ENCODE data around the gene RYK. TPM values are rescaled to one million over a fixed set of nuclear protein-coding genes. Genes with fewer than 3 reads are reported as not detected.

RYK gene
- polyA plus RNA-seq, 2 of the 4 experiments (the other 2 are of a cell fraction), result 28.4 to 41.9 TPM

DNA sequence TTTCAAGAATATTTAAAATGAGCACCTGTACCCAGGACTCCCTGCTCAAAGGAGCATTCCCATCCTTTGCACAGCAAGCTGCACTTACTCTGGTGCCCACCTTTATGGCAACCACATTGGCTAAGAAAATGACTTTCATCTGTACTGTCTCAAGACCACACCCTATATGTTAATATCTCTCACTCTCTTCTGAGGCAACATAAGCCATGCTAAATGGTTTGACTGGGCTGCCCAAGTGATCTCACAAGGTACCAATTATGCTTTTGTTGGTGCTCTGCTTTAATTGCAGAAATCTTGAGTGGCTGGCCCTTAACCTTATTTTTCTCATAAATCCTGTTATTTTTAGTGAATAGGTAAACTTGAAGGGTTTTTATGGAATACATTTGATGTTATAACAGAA is 17.7 kb downstream of the RYK start:
- TF ChIP-seq KDM1A (IDR thresholded peaks at IDR 0.05; ENCODE audit: low read depth) (no peak), ZNF302 (CRISPR knock-in tag; IDR thresholded peaks at IDR 0.05) (no peak), PHF8 (IDR thresholded peaks at IDR 0.05; ENCODE audit: borderline replicate concordance, low read depth) (no peak), HDAC2 (IDR thresholded peaks at IDR 0.05) (no peak), MAFK (IDR thresholded peaks at IDR 0.05; ENCODE audit: partially characterized antibody) (no peak), RAD21 (conservative IDR thresholded peaks at IDR 0.05 in 1 of 2, IDR thresholded peaks at IDR 0.05 in 1 of 2) (no peak), MYC (IDR thresholded peaks at IDR 0.05; ENCODE audit: borderline replicate concordance, low read length) (no peak)
- TF ChIP-seq, protein P1, sequence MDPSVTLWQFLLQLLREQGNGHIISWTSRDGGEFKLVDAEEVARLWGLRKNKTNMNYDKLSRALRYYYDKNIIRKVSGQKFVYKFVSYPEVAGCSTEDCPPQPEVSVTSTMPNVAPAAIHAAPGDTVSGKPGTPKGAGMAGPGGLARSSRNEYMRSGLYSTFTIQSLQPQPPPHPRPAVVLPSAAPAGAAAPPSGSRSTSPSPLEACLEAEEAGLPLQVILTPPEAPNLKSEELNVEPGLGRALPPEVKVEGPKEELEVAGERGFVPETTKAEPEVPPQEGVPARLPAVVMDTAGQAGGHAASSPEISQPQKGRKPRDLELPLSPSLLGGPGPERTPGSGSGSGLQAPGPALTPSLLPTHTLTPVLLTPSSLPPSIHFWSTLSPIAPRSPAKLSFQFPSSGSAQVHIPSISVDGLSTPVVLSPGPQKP (IDR thresholded peaks at IDR 0.05; ENCODE audit: low read depth, low read length), result no peak
- Histone ChIP-seq H3K4me3 (no peak overlapping the region), H3K4me1 (peaks cover 27% of the 10 kb centered on the region), H3K27ac (no peak overlapping the region), H3K9me3 (0 out of 3 replicates have a peak, but pooled peaks cover 2% of the 10 kb centered on the region), H3K4me2 (no peak overlapping the region)
- no peak for FAIRE-seq
- ChIA-PET POLR2A (no interaction called here), CTCF (interaction anchor here (1.5 to 1.7 kb wide), 2 partner anchors 9 to 21 kb away, joined by 4 to 9 read pairs; no protein-coding TSS in a partner anchor)
- ATAC-seq, result no peak
- DNase-seq (ENCODE audit: low read depth in 1 of 2, low spot score in 1 of 2), result no peak

DNA sequence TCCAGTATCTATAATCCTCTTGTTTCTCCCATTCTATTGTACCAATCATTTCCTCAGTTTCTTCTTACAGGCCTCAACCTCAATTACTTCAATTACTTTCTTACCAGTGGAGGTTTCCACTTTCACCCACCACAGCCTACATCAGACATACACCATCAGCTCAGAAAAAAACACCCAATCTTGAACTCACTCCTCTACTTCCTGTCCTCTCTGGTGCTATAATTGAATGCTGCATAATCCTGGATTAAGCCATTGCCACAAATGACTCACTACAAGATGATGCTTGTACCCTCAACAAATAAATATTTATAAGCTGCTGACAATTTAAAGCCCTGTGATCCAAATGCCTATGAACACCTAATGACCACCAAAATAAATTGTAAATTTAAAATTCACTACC is 18.5 kb downstream of the RYK start:
- ChIA-PET CTCF (interaction anchor here (1.5 to 1.7 kb wide), 2 partner anchors 9 to 20 kb away, joined by 4 to 9 read pairs; no protein-coding TSS in a partner anchor), POLR2A (no interaction called here)
- Histone ChIP-seq H3K4me3 (no peak overlapping the region), H3K4me1 (peaks cover 19% of the 10 kb centered on the region), H3K4me2 (no peak overlapping the region), H3K27ac (no peak overlapping the region), H3K9me3 (0 out of 3 replicates have a peak, but pooled peaks cover 2% of the 10 kb centered on the region)
- TF ChIP-seq CBX8 (IDR thresholded peaks at IDR 0.05) (no peak), SMC3 (IDR thresholded peaks at IDR 0.05) (no peak), EP300 (IDR thresholded peaks at IDR 0.05) (no peak), HOXB13 (CRISPR knock-in tag; IDR thresholded peaks at IDR 0.05; ENCODE audit: low read depth) (no peak), GATA3 (IDR thresholded peaks at IDR 0.05; ENCODE audit: borderline replicate concordance) (no peak), ZNF302 (CRISPR knock-in tag; IDR thresholded peaks at IDR 0.05) (no peak), MAFK (IDR thresholded peaks at IDR 0.05; ENCODE audit: partially characterized antibody) (no peak), MYC (IDR thresholded peaks at IDR 0.05; ENCODE audit: borderline replicate concordance, low read length) (no peak), KDM5A (IDR thresholded peaks at IDR 0.05) (no peak), RCOR1 (IDR thresholded peaks at IDR 0.05; ENCODE audit: low read depth, low read length) (no peak), PHF8 (IDR thresholded peaks at IDR 0.05; ENCODE audit: borderline replicate concordance, low read depth) (no peak), RAD21 (conservative IDR thresholded peaks at IDR 0.05 in 1 of 2, IDR thresholded peaks at IDR 0.05 in 1 of 2) (no peak), SREBF2 (IDR thresholded peaks at IDR 0.05) (no peak)
- TF ChIP-seq, protein P2, sequence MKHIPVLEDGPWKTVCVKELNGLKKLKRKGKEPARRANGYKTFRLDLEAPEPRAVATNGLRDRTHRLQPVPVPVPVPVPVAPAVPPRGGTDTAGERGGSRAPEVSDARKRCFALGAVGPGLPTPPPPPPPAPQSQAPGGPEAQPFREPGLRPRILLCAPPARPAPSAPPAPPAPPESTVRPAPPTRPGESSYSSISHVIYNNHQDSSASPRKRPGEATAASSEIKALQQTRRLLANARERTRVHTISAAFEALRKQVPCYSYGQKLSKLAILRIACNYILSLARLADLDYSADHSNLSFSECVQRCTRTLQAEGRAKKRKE (CRISPR knock-in tag; IDR thresholded peaks at IDR 0.05; ENCODE audit: low read depth), result no peak
- TF ChIP-seq, protein P3, sequence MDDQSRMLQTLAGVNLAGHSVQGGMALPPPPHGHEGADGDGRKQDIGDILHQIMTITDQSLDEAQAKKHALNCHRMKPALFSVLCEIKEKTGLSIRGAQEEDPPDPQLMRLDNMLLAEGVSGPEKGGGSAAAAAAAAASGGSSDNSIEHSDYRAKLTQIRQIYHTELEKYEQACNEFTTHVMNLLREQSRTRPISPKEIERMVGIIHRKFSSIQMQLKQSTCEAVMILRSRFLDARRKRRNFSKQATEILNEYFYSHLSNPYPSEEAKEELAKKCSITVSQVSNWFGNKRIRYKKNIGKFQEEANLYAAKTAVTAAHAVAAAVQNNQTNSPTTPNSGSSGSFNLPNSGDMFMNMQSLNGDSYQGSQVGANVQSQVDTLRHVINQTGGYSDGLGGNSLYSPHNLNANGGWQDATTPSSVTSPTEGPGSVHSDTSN (IDR thresholded peaks at IDR 0.05), result no peak
- TF ChIP-seq, protein P4, sequence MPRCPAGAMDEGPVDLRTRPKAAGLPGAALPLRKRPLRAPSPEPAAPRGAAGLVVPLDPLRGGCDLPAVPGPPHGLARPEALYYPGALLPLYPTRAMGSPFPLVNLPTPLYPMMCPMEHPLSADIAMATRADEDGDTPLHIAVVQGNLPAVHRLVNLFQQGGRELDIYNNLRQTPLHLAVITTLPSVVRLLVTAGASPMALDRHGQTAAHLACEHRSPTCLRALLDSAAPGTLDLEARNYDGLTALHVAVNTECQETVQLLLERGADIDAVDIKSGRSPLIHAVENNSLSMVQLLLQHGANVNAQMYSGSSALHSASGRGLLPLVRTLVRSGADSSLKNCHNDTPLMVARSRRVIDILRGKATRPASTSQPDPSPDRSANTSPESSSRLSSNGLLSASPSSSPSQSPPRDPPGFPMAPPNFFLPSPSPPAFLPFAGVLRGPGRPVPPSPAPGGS (IDR thresholded peaks at IDR 0.05), result no peak
- TF ChIP-seq, protein P5, sequence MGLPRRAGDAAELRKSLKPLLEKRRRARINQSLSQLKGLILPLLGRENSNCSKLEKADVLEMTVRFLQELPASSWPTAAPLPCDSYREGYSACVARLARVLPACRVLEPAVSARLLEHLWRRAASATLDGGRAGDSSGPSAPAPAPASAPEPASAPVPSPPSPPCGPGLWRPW (IDR thresholded peaks at IDR 0.05), result no peak
- TF ChIP-seq, protein P1 (IDR thresholded peaks at IDR 0.05; ENCODE audit: low read depth, low read length), result no peak
- DNase-seq (ENCODE audit: low read depth in 1 of 2, low spot score in 1 of 2), result no peak
- FAIRE-seq, result no peak
- no peak for ATAC-seq

Data from A549 (cell line).